ENCODE results near the gene PANX1.
A peak's percentile ranks its signal among the peaks of the same experiment; 100 is the strongest.

PANX1 gene

GRCh38 chr11:94148189-94148588, 19.5 kb downstream of the PANX1 start:
- no peak for TF ChIP-seq CTCF (IDR thresholded peaks at IDR 0.05; ENCODE audit: control insufficient read depth, extremely low read depth, insufficient read depth)
- no peak overlapping the region for H3K4me3 ChIP-seq (ENCODE audit: low read depth, low read length)
- DNase-seq (ENCODE audit: low read depth), result no peak

GRCh38 chr11:94149431-94150017, 20.9 kb downstream of the PANX1 start:
- TF ChIP-seq CTCF (IDR thresholded peaks at IDR 0.05; ENCODE audit: control insufficient read depth, extremely low read depth, insufficient read depth), result no peak
- peak; percentile 88 for DNase-seq (ENCODE audit: low read depth)
- H3K4me3 ChIP-seq (ENCODE audit: low read depth, low read length), result no peak overlapping the region

- no peak for TF ChIP-seq CTCF (IDR thresholded peaks at IDR 0.05; ENCODE audit: control insufficient read depth, extremely low read depth, insufficient read depth)
- H3K4me3 ChIP-seq (ENCODE audit: low read depth, low read length), result no peak overlapping the region
- no peak for DNase-seq (ENCODE audit: low read depth)
Measured at GRCh38 chr11:94150056-94150455, 21.4 kb downstream of the PANX1 start.

GRCh38 chr11:94150704-94151685, 22.4 kb downstream of the PANX1 start:
- H3K4me3 ChIP-seq (ENCODE audit: low read depth, low read length), result no peak overlapping the region
- DNase-seq (ENCODE audit: low read depth), result no peak
- no peak for TF ChIP-seq CTCF (IDR thresholded peaks at IDR 0.05; ENCODE audit: control insufficient read depth, extremely low read depth, insufficient read depth)

GRCh38 chr11:94151903-94152677, 23.4 kb downstream of the PANX1 start:
- no peak for DNase-seq (ENCODE audit: low read depth)
- H3K4me3 ChIP-seq (ENCODE audit: low read depth, low read length), result no peak overlapping the region
- TF ChIP-seq CTCF (IDR thresholded peaks at IDR 0.05; ENCODE audit: control insufficient read depth, extremely low read depth, insufficient read depth), result no peak

GRCh38 chr11:94152678-94153065, 24.0 kb downstream of the PANX1 start:
- H3K4me3 ChIP-seq (ENCODE audit: low read depth, low read length), result no peak overlapping the region
- no peak for DNase-seq (ENCODE audit: low read depth)
- no peak for TF ChIP-seq CTCF (IDR thresholded peaks at IDR 0.05; ENCODE audit: control insufficient read depth, extremely low read depth, insufficient read depth)
